Ishikawa (cell line): Measurements from ENCODE around the gene VWF.

Experiments used
- CREB1 ChIP-seq: IDR thresholded peaks from 2 replicates; pipeline ENCODE4 v1.6.1; 2012; ENCODE audit warnings: low read depth
- EP300 ChIP-seq: IDR thresholded peaks from 2 replicates; pipeline ENCODE4 v1.6.1; 2012; ENCODE audit warnings: borderline replicate concordance
- YY1 ChIP-seq: IDR thresholded peaks from 2 replicates; pipeline ENCODE4 v1.6.1; 2012; ENCODE audit warnings: low read depth

DNA sequence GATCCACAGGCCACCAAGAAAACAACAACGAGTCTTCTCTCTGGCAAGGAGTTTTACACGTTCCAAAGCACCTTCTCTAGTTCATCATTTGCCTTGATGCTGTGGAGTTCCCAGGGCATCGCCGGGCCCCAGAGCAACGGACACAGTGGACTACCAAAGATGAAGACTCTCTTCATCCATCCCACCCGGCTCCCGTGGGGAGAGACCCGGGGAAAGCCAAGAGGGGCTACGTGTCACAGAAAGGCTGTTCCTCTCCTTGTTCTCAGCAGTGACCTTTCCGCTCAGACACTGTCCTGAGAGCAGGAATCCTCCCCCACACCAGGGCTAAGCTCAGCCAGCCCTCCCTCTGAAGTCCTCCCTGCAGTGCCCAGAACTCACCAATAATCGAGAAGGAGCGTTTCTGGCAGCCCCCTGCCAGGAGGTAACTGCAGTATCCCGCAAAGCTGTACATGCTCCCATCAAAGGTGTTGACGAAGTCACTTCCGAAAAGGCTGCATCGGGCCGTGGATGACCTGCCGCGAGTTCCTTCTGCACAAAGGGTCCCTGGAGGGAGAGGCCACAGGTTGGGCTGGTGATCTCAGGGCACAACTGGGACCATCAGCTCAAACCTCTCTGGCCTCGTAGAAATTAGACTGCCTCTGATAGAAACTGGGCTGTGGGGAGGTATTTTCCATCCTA, 3.5 kb downstream of the VWF start:
- TF ChIP-seq CREB1 (no peak), YY1 (no peak), EP300 (no peak)
